AG10803 (cell line): Measurements from ENCODE around the gene NFATC1.

Source experiments
- DNase-seq: peaks from one replicate; pipeline ENCODE4 v3.0.0; 2010; ENCODE audit warnings: low read depth
- H3K4me3 ChIP-seq: 2 replicates; pipeline ENCODE4 v1.5.1; 2011; ENCODE audit warnings: mild to moderate bottlenecking, low read length, control low read depth
- CTCF ChIP-seq: conservative IDR thresholded peaks from 2 replicates; pipeline ENCODE4 v1.5.1; 2011; ENCODE audit warnings: mild to moderate bottlenecking, low read length, control low read depth, inconsistent platforms

NFATC1 gene

DNA sequence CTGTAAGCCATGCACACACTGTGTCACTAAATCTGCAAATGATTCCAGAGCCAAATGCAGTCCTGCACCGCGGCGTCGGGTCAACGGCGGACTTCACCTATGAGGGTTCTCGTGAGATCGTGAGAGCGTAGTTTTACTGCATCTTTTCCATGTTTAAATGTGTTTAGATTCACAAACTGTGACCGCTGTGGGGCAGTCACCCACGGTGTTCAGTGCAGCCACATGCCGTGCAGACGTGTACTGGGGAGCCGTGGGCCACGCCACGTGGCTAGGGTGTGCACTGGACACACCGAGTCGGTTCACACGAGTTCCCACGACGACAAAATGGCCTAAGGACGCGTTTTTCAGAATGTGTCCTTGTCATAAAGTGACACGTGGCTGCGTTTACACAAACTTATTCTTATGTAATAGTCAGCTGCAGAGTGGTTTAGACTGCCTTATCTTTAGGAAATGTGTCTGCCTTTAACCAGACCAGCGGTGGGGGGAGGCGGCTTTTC lies 34.1 kb downstream of the NFATC1 start:
- no peak for DNase-seq
- H3K4me3 ChIP-seq, result no peak overlapping the region
- TF ChIP-seq CTCF, result no peak

DNA sequence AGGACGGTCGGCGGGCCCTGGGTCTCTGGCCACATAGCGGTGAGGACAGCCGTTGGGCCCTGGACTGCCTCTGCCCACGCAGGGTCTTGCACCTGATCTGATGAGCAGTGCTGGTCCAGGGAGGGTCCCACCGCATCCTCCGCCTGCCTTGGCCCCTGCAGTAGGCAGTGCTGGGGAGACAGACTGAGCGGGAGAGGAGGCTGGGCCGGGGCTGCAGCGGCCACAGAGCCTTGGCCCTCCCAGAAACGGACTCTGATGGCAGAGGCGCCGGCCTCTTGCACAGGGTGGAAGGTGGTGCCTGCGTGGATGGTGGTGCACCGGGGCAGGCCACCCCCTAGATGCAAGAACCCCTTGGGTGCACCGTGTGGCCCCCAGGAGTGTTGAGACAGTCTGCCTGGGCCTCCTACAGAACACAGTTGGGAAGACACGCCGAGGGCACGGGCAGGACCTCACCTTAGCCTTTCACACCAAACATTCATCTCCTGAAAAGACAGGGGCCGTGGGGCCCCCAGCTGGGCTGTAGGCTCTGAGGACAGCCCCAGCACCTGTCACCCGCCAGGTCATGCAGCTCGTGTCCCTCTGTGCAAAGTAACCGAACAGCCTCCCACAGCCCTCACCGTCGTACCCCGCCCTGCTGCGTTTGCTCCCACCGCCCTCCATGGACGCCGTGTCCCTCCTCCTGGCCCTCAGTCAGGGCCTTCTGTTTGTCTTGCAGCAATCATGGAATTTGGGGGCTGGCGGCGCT lies 36.8 kb downstream of the NFATC1 start:
- no peak overlapping the region for H3K4me3 ChIP-seq
- TF ChIP-seq CTCF, result no peak
- no peak for DNase-seq

GRCh38 chr18:79433431-79433830 lies 37.7 kb downstream of the NFATC1 start:
- no peak for TF ChIP-seq CTCF
- no peak for DNase-seq
- H3K4me3 ChIP-seq, result no peak overlapping the region

- no peak for TF ChIP-seq CTCF
- no peak for DNase-seq
- H3K4me3 ChIP-seq, result no peak overlapping the region
Measured at GRCh38 chr18:79434607-79435401, 39.1 kb downstream of the NFATC1 start.

GRCh38 chr18:79436556-79437275 lies 41.0 kb downstream of the NFATC1 start:
- TF ChIP-seq CTCF, result no peak
- no peak for DNase-seq
- no peak overlapping the region for H3K4me3 ChIP-seq

GRCh38 chr18:79438089-79438897 lies 42.6 kb downstream of the NFATC1 start:
- peak; percentile 28 for DNase-seq
- no peak overlapping the region for H3K4me3 ChIP-seq
- no peak for TF ChIP-seq CTCF
